HepG2 (cell line): ENCODE data around the gene CCDC154. TPM values are rescaled to one million over a fixed set of nuclear protein-coding genes. Genes with fewer than 3 reads are reported as not detected.

Experiments
- ATAC-seq: fragments of 200-7000 bp; cut with Tn5 transposase; 3 replicates; pipeline ENCODE4 v1.9.1; 2020; ENCODE audit warnings: mild to moderate bottlenecking, moderate library complexity
- BruUV-seq: library from RNA; stranded (reverse); fragments of 400-500 nt; replicated peaks from 2 replicates; lab custom pipeline; 2021; lab: Mats Ljungman, UMichigan
- CTCF ChIA-PET: fragments of 300-600 bp; formaldehyde crosslinking; extraction: SDS; loops from one replicate; lab custom pipeline; 2021; ENCODE audit warnings: low total read pairs, inconsistent platforms, low intra/inter-chr PET ratio; lab: Yijun Ruan, JAX
- POLR2A ChIA-PET: fragments of 350-600 bp; sonication (Branson Sonifier 250); formaldehyde crosslinking; loops from one replicate; lab custom pipeline; 2020; ENCODE audit warnings: antibody characterized with exemption, inconsistent platforms; lab: Yijun Ruan, JAX
- DNase-seq: peaks from one replicate; pipeline ENCODE4 v3.0.0-alpha.2; 2015; ENCODE audit warnings: low spot score
- FAIRE-seq: peaks from 3 replicates; lab custom pipeline; 2011; peaks lifted over from hg19 to GRCh38; lab: Jason Lieb, UNC
- H2AFZ ChIP-seq: one replicate; pipeline ENCODE4 v1.6.1; 2011; ENCODE audit warnings: low read length, inconsistent platforms
- H3K27ac ChIP-seq: fragments of 300-600 bp; 3 replicates; pipeline ENCODE4 v1.8.0; 2011; ENCODE audit warnings: mixed run types, mild to moderate bottlenecking, mixed read lengths, low read length, inconsistent platforms; ENCODE audit not compliant: insufficient read depth; ENCODE audit errors: extremely low read length
- H3K27me3 ChIP-seq, 2 experiments: fragments of 200-600 bp in 1 of 2; 2 replicates in 1 of 2; 3 replicates in 1 of 2; pipeline versions ENCODE4 v1.6.0 to v1.8.0; 2011; ENCODE audit warnings: low read length in 2 of 2, mild to moderate bottlenecking in 2 of 2, moderate library complexity in 2 of 2, inconsistent platforms in 1 of 2; ENCODE audit not compliant: insufficient read depth in 2 of 2, control insufficient read depth in 1 of 2
- H3K36me3 ChIP-seq, 2 experiments: fragments of 200-600 bp in 1 of 2; replicated peaks in 1 of 2; 2 replicates in 1 of 2; 3 replicates in 1 of 2; pipeline versions ENCODE4 v1.5.1 to v1.8.0; 2011; ENCODE audit warnings: low read length in 2 of 2, inconsistent platforms in 1 of 2; ENCODE audit not compliant: insufficient read depth in 2 of 2, control insufficient read depth in 1 of 2
- H3K4me1 ChIP-seq: 2 replicates; pipeline ENCODE4 v1.5.1; 2012; ENCODE audit warnings: low read length, inconsistent platforms; ENCODE audit not compliant: insufficient read depth
- H3K4me2 ChIP-seq: 2 replicates; pipeline ENCODE4 v1.6.0; 2011; ENCODE audit warnings: low read depth, low read length, inconsistent platforms
- H3K4me3 ChIP-seq, 3 experiments: fragments of 200-600 bp in 1 of 3; sonication (generic), shearing (Covaris generic) in 1 of 3; replicated peaks in 1 of 3; 2 replicates each; pipeline ENCODE4 v1.5.1; 2011 to 2016; ENCODE audit warnings: low read length in 3 of 3, inconsistent platforms in 2 of 3, low read depth in 2 of 3, mild to moderate bottlenecking in 2 of 3, control low read depth in 1 of 3, mixed read lengths in 1 of 3; ENCODE audit not compliant: insufficient read depth in 1 of 3
- H3K79me2 ChIP-seq: one replicate; pipeline ENCODE4 v1.6.1; 2011; ENCODE audit warnings: low read length, inconsistent platforms; ENCODE audit not compliant: insufficient read depth
- H3K9ac ChIP-seq: 2 replicates; pipeline ENCODE4 v1.6.0; 2011; ENCODE audit warnings: mild to moderate bottlenecking, low read depth, low read length, inconsistent platforms; ENCODE audit not compliant: insufficient read depth
- H3K9me3 ChIP-seq: 2 replicates; pipeline ENCODE4 v1.5.1; 2012; ENCODE audit warnings: mild to moderate bottlenecking, low read length
- H4K20me1 ChIP-seq: 2 replicates; pipeline ENCODE4 v1.6.0; 2011; ENCODE audit warnings: inconsistent platforms, mild to moderate bottlenecking, low read length, moderate library complexity; ENCODE audit not compliant: insufficient read depth
- GABPA ChIP-seq, 2 experiments: IDR thresholded peaks; 2 replicates each; pipeline ENCODE4 v1.6.1; 2011 to 2016; ENCODE audit warnings: low read depth in 2 of 2, low read length in 1 of 2, missing biosample characterization in 1 of 2, missing genetic modification characterization in 1 of 2
- GABPB1 ChIP-seq: IDR thresholded peaks from 2 replicates; pipeline ENCODE4 v1.6.1; 2016; ENCODE audit warnings: mild to moderate bottlenecking, missing genetic modification reagents, moderate library complexity, missing compliant biosample characterization
- KAT2B ChIP-seq: fragments of 150-350 bp; IDR thresholded peaks from 2 replicates; pipeline ENCODE4 v1.6.1; 2014; ENCODE audit warnings: low read depth, low read length, borderline replicate concordance
- PCBP1 ChIP-seq: fragments of 200-400 bp; formaldehyde crosslinking; IDR thresholded peaks from 2 replicates; pipeline ENCODE4 v1.6.1; 2017; ENCODE audit warnings: mild to moderate bottlenecking, low read depth, low read length, borderline replicate concordance
- SKIL ChIP-seq: sonication (generic); formaldehyde crosslinking; IDR thresholded peaks from 2 replicates; pipeline ENCODE4 v1.8.0; 2022; ENCODE audit warnings: missing genetic modification reagents, mild to moderate bottlenecking, moderate library complexity, borderline replicate concordance
- ZNF263 ChIP-seq: sonication (generic); formaldehyde crosslinking; IDR thresholded peaks from 2 replicates; pipeline ENCODE4 v1.4.0; 2020; ENCODE audit warnings: missing genetic modification reagents
- WGBS: methylation state at CpG from one replicate; pipeline ENCODE4 v1.1.6; 2017; ENCODE audit warnings: low lambda C conversion rate; 5-methylcytosine and 5-hydroxymethylcytosine counted together
- in situ Hi-C: cut with HindIII; loops from 2 replicates; pipeline ENCODE4 v1.10.0; 2017; ENCODE audit warnings: low pct_unique_long_range_greater_than_20kb; ENCODE audit not compliant: extremely low pct_ligation_motif_present
- intact Hi-C: fragments of 100-400 bp; cut with micrococcal nuclease; formaldehyde crosslinking; loops from one replicate; pipeline ENCODE4 v1.10.0; 2022; ENCODE audit not compliant: unreplicated experiment
- polyA plus RNA-seq, 8 experiments: library from polyadenylated mRNA; depleted of rRNA in 3 of 8; stranded (reverse) in 7 of 8; unstranded in 1 of 8; fragments of >200 nt; fragmentation: Illumina TruSeq in 4 of 8; extraction: Trizol in 4 of 8; gene quantifications; 2 replicates each; pipeline versions ENCODE4 v1.2.1 to v1.2.3, GENCODE V29; 2011 to 2016; ENCODE audit warnings: low read depth in 4 of 8, missing spikeins in 1 of 8, mixed read lengths in 1 of 8; ENCODE audit not compliant: insufficient read depth in 1 of 8
- total RNA-seq, 5 experiments: library from RNA; depleted of rRNA; stranded (reverse); fragments of >200 nt; fragmentation: Illumina TruSeq; extraction: Trizol; gene quantifications; 2 replicates each; pipeline ENCODE4 v1.2.3, GENCODE V29; 2016; ENCODE audit warnings: low read depth in 1 of 5
- TF ChIP-seq, protein P1 (sequence below): sonication (generic); formaldehyde crosslinking; IDR thresholded peaks from 2 replicates; pipeline ENCODE4 v1.5.1; 2020; ENCODE audit warnings: mild to moderate bottlenecking, missing genetic modification reagents, moderate library complexity

CCDC154 gene
- total and polyA plus RNA-seq, 2 of the 13 experiments (the other 11 are each of a cell fraction or from before 2014, with no cell fraction given): 0.92 to 1.5 TPM

DNA sequence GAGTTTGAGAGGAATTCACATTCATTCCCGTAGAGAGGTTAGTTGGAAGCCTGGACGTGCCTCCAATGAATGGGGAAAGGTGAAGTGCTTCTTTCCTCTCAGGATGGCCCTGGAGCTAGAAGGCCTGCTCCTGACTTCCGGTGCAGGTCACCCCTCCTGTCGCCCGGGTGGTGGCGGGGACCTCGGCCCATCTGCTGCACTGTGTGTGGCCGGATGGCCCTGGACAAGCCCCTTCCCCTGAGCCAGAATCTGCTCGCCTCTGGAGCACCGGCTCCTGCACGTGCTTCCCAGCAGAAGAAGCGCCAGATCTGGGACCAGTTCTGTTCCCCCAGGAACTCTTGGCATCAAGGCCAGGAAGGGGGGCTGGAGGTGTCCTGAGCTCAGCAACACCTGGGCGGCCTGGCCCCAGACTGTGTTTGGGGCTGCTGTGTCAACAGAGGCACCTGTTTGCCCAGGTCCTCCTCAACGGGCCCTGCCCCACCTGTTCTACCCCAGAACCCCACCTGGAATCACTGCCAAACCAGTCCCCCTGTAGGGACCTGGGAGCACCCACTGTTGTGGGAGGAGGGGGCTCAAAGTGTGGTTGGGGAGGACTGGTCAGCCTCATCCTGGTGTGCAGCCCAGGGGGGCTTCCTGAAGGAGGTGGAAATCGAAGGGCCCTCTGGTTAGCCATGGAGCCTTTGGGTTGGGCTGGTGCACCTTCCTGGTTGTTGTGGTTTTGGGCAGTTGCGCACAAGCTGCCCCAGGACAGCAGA, 18.6 kb downstream of the CCDC154 start:
- intact Hi-C loops: no loop called here
- no TSS peak for BruUV-seq
- H3K27ac ChIP-seq: no peak overlapping the region

More for the DNA sequence above, 18.6 kb downstream of the CCDC154 start:
- H3K9me3 ChIP-seq: no peaks in the 10 kb centered on the region
- peaks cover 34% of the 10 kb centered on the region for H3K4me1 ChIP-seq
- H2AFZ ChIP-seq: no peak overlapping the region
- no peaks in the 10 kb centered on the region for H3K79me2 ChIP-seq
- H3K4me3 ChIP-seq: no peak overlapping the region
- no peaks in the 10 kb centered on the region for H3K36me3 ChIP-seq
- H3K27me3 ChIP-seq: peaks cover 7 to 29% of the 10 kb centered on the region in 2 experiments
- H3K9ac ChIP-seq: no peak overlapping the region
- FAIRE-seq (no peak), DNase-seq (no peak), ATAC-seq (no peak)
- H3K4me2 ChIP-seq: peak overlapping the region; percentile 4; the same call in 1 of the 2 replicates
- TF ChIP-seq KAT2B (no peak), SKIL (CRISPR knock-in tag) (no peak), ZNF263 (CRISPR knock-in tag) (peak; percentile 78), PCBP1 (0 out of 2 replicates have a peak, but pooled peaks have one; percentile 29), GABPA (IDR thresholded peaks at IDR 0.05; ENCODE audit: low read depth, low read length) (no peak), GABPA (CRISPR knock-in tag; IDR thresholded peaks at IDR 0.05; ENCODE audit: low read depth) (peak; percentile 48; the same call in 1 of the 2 replicates), GABPB1 (CRISPR knock-in tag) (peak; percentile 46; the same call in 1 of the 2 replicates)
- TF ChIP-seq, protein P1, sequence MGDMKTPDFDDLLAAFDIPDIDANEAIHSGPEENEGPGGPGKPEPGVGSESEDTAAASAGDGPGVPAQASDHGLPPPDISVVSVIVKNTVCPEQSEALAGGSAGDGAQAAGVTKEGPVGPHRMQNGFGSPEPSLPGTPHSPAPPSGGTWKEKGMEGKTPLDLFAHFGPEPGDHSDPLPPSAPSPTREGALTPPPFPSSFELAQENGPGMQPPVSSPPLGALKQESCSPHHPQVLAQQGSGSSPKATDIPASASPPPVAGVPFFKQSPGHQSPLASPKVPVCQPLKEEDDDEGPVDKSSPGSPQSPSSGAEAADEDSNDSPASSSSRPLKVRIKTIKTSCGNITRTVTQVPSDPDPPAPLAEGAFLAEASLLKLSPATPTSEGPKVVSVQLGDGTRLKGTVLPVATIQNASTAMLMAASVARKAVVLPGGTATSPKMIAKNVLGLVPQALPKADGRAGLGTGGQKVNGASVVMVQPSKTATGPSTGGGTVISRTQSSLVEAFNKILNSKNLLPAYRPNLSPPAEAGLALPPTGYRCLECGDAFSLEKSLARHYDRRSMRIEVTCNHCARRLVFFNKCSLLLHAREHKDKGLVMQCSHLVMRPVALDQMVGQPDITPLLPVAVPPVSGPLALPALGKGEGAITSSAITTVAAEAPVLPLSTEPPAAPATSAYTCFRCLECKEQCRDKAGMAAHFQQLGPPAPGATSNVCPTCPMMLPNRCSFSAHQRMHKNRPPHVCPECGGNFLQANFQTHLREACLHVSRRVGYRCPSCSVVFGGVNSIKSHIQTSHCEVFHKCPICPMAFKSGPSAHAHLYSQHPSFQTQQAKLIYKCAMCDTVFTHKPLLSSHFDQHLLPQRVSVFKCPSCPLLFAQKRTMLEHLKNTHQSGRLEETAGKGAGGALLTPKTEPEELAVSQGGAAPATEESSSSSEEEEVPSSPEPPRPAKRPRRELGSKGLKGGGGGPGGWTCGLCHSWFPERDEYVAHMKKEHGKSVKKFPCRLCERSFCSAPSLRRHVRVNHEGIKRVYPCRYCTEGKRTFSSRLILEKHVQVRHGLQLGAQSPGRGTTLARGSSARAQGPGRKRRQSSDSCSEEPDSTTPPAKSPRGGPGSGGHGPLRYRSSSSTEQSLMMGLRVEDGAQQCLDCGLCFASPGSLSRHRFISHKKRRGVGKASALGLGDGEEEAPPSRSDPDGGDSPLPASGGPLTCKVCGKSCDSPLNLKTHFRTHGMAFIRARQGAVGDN (CRISPR knock-in tag): peak; percentile 39; the same call in 1 of the 2 replicates
- CTCF ChIA-PET: no interaction called here
- 67% methylated on average over 5 of the region's 16 CpGs for WGBS
- H4K20me1 ChIP-seq: no peaks in the 10 kb centered on the region
- in situ Hi-C loops: no loop called here
- POLR2A ChIA-PET: interaction anchor here (0.7 kb wide), 1 partner anchor 280 kb away, joined by 3 read pairs; no protein-coding TSS in a partner anchor
